Loucy (cell line): Measurements from ENCODE around the gene VMP1.

Experiments used
- H2AFZ ChIP-seq: fragments of 200-600 bp; sonication (generic); 2 replicates; pipeline ENCODE4 v1.6.0; 2016; ENCODE audit warnings: antibody characterized with exemption, mild to moderate bottlenecking, low read length, moderate library complexity
- H3F3A ChIP-seq: fragments of 200-600 bp; 2 replicates; pipeline ENCODE4 v1.6.0; 2016; ENCODE audit warnings: antibody characterized with exemption, low read depth, mild to moderate bottlenecking
- H3K27me3 ChIP-seq: fragments of 200-600 bp; sonication (generic); 2 replicates; pipeline ENCODE4 v1.6.1; 2014; ENCODE audit warnings: low read length, mild to moderate bottlenecking; ENCODE audit not compliant: insufficient read depth, poor library complexity, severe bottlenecking
- H3K36me3 ChIP-seq: fragments of 200-600 bp; sonication (generic); 2 replicates; pipeline ENCODE4 v1.6.1; 2016; ENCODE audit warnings: low read length; ENCODE audit not compliant: insufficient read depth
- H3K4me1 ChIP-seq: fragments of 200-600 bp; sonication (generic); 2 replicates; pipeline ENCODE4 v1.5.1; 2014; ENCODE audit warnings: low read length, mild to moderate bottlenecking; ENCODE audit not compliant: insufficient read depth, poor library complexity, severe bottlenecking
- H3K4me2 ChIP-seq: fragments of 200-600 bp; sonication (generic); 2 replicates; pipeline ENCODE4 v1.6.0; 2014; ENCODE audit warnings: antibody characterized with exemption, low read length, low read depth, mild to moderate bottlenecking; ENCODE audit not compliant: poor library complexity, severe bottlenecking
- H3K4me3 ChIP-seq: fragments of 200-600 bp; sonication (generic); 2 replicates; pipeline ENCODE4 v1.5.1; 2014; ENCODE audit warnings: low read length, mild to moderate bottlenecking, mixed read lengths; ENCODE audit not compliant: poor library complexity, severe bottlenecking
- H3K79me2 ChIP-seq: fragments of 200-600 bp; sonication (generic); 2 replicates; pipeline ENCODE4 v1.6.1; 2014; ENCODE audit warnings: low read length; ENCODE audit not compliant: insufficient read depth
- H3K9ac ChIP-seq: fragments of 200-600 bp; sonication (generic); 2 replicates; pipeline ENCODE4 v1.6.0; 2014; ENCODE audit warnings: mild to moderate bottlenecking, low read depth, low read length, moderate library complexity; ENCODE audit not compliant: poor library complexity, severe bottlenecking
- H3K9me2 ChIP-seq: fragments of 200-600 bp; sonication (generic); replicated peaks from 2 replicates; pipeline ENCODE4 v1.6.1; 2016; ENCODE audit warnings: low read depth, low read length, mixed read lengths
- H3K9me3 ChIP-seq: fragments of 200-600 bp; sonication (generic); 2 replicates; pipeline ENCODE4 v1.6.1; 2014; ENCODE audit warnings: mild to moderate bottlenecking, antibody characterized with exemption, low read length, low read depth; ENCODE audit not compliant: insufficient read depth
- H4K20me1 ChIP-seq: fragments of 200-600 bp; sonication (generic); 2 replicates; pipeline ENCODE4 v1.6.0; 2014; ENCODE audit warnings: antibody characterized with exemption, low read length, mild to moderate bottlenecking; ENCODE audit not compliant: insufficient read depth, poor library complexity, severe bottlenecking
- EZH2phosphoT487 ChIP-seq: fragments of 200-600 bp; IDR thresholded peaks from 2 replicates; pipeline ENCODE4 v1.6.1; 2018; ENCODE audit warnings: antibody characterized with exemption, mild to moderate bottlenecking, moderate library complexity, borderline replicate concordance
- TF ChIP-seq, protein P1 (sequence below): fragments of 200-600 bp; sonication (generic); conservative IDR thresholded peaks from 2 replicates; pipeline ENCODE4 v1.5.1; 2014; ENCODE audit warnings: mild to moderate bottlenecking, antibody characterized with exemption, low read length

VMP1 gene

DNA sequence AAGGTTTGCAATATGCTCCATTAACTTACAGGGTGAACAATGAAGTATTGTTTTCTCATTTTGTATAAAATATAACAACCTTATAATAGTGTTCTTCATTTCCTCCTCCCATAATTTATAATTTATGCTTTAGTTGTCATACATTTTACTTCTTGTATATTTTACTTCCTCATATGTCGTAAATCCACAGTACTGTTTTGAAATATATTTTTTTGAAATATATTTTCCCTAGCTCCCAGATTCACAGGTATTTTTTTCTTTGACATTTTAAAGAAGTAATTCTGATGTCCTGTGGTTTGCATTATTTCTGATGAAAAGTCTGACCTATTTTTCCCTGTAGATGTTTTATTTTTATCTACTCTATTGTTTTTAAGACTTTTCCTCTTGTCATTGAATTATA lies 52.7 kb downstream of the VMP1 start:
- no peaks in the 10 kb centered on the region for H3F3A ChIP-seq
- no peaks in the 10 kb centered on the region for H3K79me2 ChIP-seq
- H3K4me2 ChIP-seq, result no peak overlapping the region
- H3K36me3 ChIP-seq, result peaks cover 12% of the 10 kb centered on the region
- H2AFZ ChIP-seq, result no peak overlapping the region
- no peak overlapping the region for H3K4me3 ChIP-seq
- no peaks in the 10 kb centered on the region for H4K20me1 ChIP-seq
- H3K4me1 ChIP-seq, result peaks cover 2% of the 10 kb centered on the region
- no peak overlapping the region for H3K9ac ChIP-seq
- no peaks in the 10 kb centered on the region for H3K27me3 ChIP-seq
- no peaks in the 10 kb centered on the region; the same call in 1 of the 2 replicates for H3K9me3 ChIP-seq
- no peaks in the 10 kb centered on the region for H3K9me2 ChIP-seq
- TF ChIP-seq, protein P1, sequence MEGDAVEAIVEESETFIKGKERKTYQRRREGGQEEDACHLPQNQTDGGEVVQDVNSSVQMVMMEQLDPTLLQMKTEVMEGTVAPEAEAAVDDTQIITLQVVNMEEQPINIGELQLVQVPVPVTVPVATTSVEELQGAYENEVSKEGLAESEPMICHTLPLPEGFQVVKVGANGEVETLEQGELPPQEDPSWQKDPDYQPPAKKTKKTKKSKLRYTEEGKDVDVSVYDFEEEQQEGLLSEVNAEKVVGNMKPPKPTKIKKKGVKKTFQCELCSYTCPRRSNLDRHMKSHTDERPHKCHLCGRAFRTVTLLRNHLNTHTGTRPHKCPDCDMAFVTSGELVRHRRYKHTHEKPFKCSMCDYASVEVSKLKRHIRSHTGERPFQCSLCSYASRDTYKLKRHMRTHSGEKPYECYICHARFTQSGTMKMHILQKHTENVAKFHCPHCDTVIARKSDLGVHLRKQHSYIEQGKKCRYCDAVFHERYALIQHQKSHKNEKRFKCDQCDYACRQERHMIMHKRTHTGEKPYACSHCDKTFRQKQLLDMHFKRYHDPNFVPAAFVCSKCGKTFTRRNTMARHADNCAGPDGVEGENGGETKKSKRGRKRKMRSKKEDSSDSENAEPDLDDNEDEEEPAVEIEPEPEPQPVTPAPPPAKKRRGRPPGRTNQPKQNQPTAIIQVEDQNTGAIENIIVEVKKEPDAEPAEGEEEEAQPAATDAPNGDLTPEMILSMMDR, result no peak
- no peak for TF ChIP-seq EZH2phosphoT487

DNA sequence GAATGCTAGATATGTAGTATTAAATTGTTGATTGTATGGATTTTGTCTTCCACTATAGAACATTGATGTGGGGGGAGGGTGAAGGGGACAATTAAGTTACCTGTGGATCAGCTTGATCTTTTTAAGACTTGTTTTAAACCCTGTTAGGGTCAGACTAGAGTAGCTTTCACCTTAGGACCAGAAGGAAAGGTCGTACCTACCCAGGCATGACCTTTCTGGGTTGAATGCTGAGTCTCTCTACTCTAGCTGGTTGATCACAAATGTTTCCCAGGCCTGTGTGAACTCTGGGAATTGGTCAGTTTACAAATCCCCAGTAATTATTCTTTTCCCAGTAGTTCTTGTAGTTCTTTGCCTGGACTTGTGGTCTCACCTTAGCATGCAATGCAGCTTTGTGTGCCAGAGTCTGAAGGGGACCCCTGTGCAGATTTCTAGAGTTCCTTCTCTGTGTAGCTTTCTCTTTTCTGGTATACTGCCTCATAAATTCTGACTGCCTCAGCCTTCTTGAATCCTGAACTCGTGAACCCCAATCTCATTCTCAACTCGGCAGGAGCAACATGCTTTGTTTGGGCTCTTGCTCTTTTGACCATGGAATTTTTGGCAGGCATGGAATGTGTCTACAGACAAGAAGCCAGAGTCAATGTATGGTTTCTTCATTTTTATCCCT lies 54.1 kb downstream of the VMP1 start:
- Histone ChIP-seq H3K4me2 (no peak overlapping the region), H3F3A (no peaks in the 10 kb centered on the region), H3K4me1 (peaks cover 2% of the 10 kb centered on the region), H3K4me3 (no peak overlapping the region), H2AFZ (no peak overlapping the region), H3K36me3 (peaks cover 14% of the 10 kb centered on the region), H3K79me2 (no peaks in the 10 kb centered on the region), H4K20me1 (no peaks in the 10 kb centered on the region), H3K9me2 (no peaks in the 10 kb centered on the region), H3K9ac (no peak overlapping the region), H3K9me3 (no peaks in the 10 kb centered on the region; the same call in 1 of the 2 replicates), H3K27me3 (no peaks in the 10 kb centered on the region)
- no peak for TF ChIP-seq EZH2phosphoT487
- TF ChIP-seq, protein P1, result no peak

- Histone ChIP-seq H3K36me3 (peaks cover 14% of the 10 kb centered on the region), H3K9me3 (no peaks in the 10 kb centered on the region; the same call in 1 of the 2 replicates), H3K27me3 (no peaks in the 10 kb centered on the region), H3K4me2 (no peak overlapping the region), H3K9me2 (no peaks in the 10 kb centered on the region), H3K79me2 (no peaks in the 10 kb centered on the region), H3K9ac (no peak overlapping the region), H3F3A (no peaks in the 10 kb centered on the region), H3K4me3 (no peak overlapping the region), H4K20me1 (no peaks in the 10 kb centered on the region), H3K4me1 (peaks cover 2% of the 10 kb centered on the region), H2AFZ (no peak overlapping the region)
- TF ChIP-seq, protein P1, result no peak
- no peak for TF ChIP-seq EZH2phosphoT487
These were observed 54.8 kb downstream of the VMP1 start for GRCh38 chr17:59762049-59762823.
